DND-41 (cell line): Measurements from ENCODE around the gene GIGYF1.

Experiments used
- ATAC-seq: fragments of 200-7000 bp; cut with Tn5 transposase; 3 replicates; pipeline ENCODE4 v1.9.1; 2021; ENCODE audit warnings: low read depth; ENCODE audit not compliant: insufficient read depth
- DNase-seq: peaks from one replicate; pipeline ENCODE4 v3.0.0-alpha.2; 2020
- H2AFZ ChIP-seq: 2 replicates; pipeline ENCODE4 v1.6.0; 2012; ENCODE audit warnings: low read depth, low read length
- H3K27ac ChIP-seq: 2 replicates; pipeline ENCODE4 v1.5.1; 2012; ENCODE audit warnings: low read length, inconsistent platforms
- H3K27me3 ChIP-seq: fragments of 200-600 bp; sonication (generic); 2 replicates; pipeline ENCODE4 v1.6.0; 2012; ENCODE audit warnings: low read length, mild to moderate bottlenecking, inconsistent platforms; ENCODE audit not compliant: insufficient read depth, poor library complexity
- H3K36me3 ChIP-seq: 2 replicates; pipeline ENCODE4 v1.5.1; 2012; ENCODE audit warnings: low read length, inconsistent platforms; ENCODE audit not compliant: insufficient read depth
- H3K4me1 ChIP-seq: 2 replicates; pipeline ENCODE4 v1.5.1; 2012; ENCODE audit warnings: mild to moderate bottlenecking, low read length; ENCODE audit not compliant: insufficient read depth
- H3K4me2 ChIP-seq: 2 replicates; pipeline ENCODE4 v1.6.0; 2012; ENCODE audit warnings: mild to moderate bottlenecking, moderate library complexity, low read length, inconsistent platforms; ENCODE audit not compliant: insufficient read depth
- H3K4me3 ChIP-seq, 2 experiments: fragments of 200-600 bp in 1 of 2; shearing (Covaris generic) in 1 of 2; 2 replicates each; pipeline ENCODE4 v1.5.1; 2012 to 2016; ENCODE audit warnings: inconsistent platforms in 2 of 2, low read length in 2 of 2, mild to moderate bottlenecking in 2 of 2, low read depth in 1 of 2, moderate library complexity in 1 of 2
- H3K79me2 ChIP-seq: 2 replicates; pipeline ENCODE4 v1.6.0; 2012; ENCODE audit warnings: low read length, inconsistent platforms; ENCODE audit not compliant: insufficient read depth
- H3K9ac ChIP-seq: 2 replicates; pipeline ENCODE4 v1.6.0; 2012; ENCODE audit warnings: low read depth, mild to moderate bottlenecking, inconsistent platforms, low read length, moderate library complexity
- H3K9me3 ChIP-seq: 2 replicates; pipeline ENCODE4 v1.5.1; 2012; ENCODE audit warnings: low read length, moderate library complexity, mild to moderate bottlenecking, inconsistent platforms; ENCODE audit not compliant: insufficient read depth, severe bottlenecking
- H4K20me1 ChIP-seq: 2 replicates; pipeline ENCODE4 v1.6.0; 2012; ENCODE audit warnings: low read length; ENCODE audit not compliant: insufficient read depth
- EZH2 ChIP-seq: IDR thresholded peaks from 3 replicates; pipeline ENCODE4 v1.6.1; 2012; ENCODE audit warnings: borderline replicate concordance, low read depth, mild to moderate bottlenecking, moderate library complexity, low read length, inconsistent platforms; ENCODE audit not compliant: severe bottlenecking
- TF ChIP-seq, protein P1 (sequence below): IDR thresholded peaks from 2 replicates; pipeline ENCODE4 v1.5.1; 2012; ENCODE audit warnings: borderline replicate concordance, low read length, moderate library complexity, mild to moderate bottlenecking; ENCODE audit not compliant: poor library complexity, severe bottlenecking; ENCODE audit errors: extremely low read depth

Gene GIGYF1

DNA sequence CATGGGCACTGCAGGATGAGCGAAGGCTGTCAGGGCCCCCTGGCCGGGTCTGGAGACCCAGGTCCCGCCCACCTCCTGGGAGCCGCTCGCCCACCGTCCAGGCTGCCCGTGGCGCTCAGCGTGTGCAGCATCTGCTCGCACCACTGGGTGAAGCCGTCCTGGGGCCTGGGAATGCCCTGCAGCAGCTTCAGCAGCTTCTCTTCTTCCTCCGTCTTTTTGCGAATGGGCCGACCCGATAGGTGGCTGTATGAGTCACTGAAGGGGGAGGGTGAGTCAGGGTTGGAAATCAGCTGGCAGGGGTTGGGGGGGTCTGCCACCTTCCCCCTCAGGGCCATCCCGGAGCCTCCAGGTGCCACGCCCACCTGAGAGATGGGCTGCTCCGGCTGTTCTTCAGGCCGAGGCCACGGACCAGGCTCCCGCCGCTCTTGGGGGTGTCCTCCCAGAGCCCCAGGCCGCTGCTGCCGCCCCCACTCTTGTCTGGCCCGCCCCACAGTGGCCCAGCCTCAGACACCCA, 11.8 kb downstream of the GIGYF1 start:
- DNase-seq (no peak), ATAC-seq (no peak)
- Histone ChIP-seq H2AFZ (no peak overlapping the region), H3K9ac (no peak overlapping the region), H3K36me3 (peaks cover 97% of the 10 kb centered on the region), H3K4me2 (no peak overlapping the region), H3K27me3 (no peaks in the 10 kb centered on the region), H3K9me3 (no peaks in the 10 kb centered on the region), H4K20me1 (peaks cover 74% of the 10 kb centered on the region), H3K27ac (no peak overlapping the region), H3K4me1 (no peaks in the 10 kb centered on the region; the same call in 1 of the 2 replicates), H3K4me3 (no peak overlapping the region), H3K79me2 (peaks cover 16% of the 10 kb centered on the region)
- no peak for TF ChIP-seq EZH2
- TF ChIP-seq, protein P1, sequence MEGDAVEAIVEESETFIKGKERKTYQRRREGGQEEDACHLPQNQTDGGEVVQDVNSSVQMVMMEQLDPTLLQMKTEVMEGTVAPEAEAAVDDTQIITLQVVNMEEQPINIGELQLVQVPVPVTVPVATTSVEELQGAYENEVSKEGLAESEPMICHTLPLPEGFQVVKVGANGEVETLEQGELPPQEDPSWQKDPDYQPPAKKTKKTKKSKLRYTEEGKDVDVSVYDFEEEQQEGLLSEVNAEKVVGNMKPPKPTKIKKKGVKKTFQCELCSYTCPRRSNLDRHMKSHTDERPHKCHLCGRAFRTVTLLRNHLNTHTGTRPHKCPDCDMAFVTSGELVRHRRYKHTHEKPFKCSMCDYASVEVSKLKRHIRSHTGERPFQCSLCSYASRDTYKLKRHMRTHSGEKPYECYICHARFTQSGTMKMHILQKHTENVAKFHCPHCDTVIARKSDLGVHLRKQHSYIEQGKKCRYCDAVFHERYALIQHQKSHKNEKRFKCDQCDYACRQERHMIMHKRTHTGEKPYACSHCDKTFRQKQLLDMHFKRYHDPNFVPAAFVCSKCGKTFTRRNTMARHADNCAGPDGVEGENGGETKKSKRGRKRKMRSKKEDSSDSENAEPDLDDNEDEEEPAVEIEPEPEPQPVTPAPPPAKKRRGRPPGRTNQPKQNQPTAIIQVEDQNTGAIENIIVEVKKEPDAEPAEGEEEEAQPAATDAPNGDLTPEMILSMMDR = no peak

DNA sequence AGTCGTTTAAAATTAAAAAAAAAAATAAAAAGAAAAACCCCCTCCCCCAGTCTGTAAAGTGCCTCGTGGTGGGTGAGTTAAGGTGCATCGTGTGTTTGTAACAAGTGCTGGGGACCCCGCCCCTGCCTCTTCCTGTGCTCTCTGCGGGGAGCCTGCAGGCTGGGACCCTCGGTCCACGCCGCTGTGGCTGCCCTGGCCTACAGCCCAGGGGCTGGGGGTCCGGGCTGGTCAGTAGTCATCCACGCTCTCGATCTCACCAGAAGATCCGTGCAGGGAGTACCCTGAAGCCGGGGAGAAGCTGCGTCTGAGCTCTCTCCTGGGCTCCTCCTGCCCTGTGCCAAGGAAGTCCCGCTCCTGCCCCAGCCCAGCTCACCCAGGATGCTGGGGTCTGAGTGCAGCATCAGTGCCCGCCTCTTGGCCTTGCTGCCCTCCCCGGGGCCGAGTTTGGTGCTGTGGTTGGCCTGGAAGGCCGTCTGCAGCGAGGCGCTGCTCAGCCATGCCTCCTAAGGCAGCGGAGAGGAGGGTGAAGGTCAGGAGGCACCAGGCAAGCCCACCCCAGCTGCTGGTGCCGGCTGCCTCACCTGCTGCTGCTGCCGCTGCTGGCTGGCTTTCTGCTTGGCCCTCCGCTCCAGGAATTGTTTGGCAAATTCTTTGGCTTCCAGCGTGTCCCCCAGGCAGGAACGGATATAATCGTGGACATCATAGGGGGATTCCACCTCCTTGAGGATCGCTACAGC, 12.4 kb downstream of the GIGYF1 start:
- DNase-seq (no peak), ATAC-seq (no peak)
- H3K36me3 ChIP-seq = peaks cover 97% of the 10 kb centered on the region
- no peak overlapping the region for H3K4me2 ChIP-seq
- no peak overlapping the region for H2AFZ ChIP-seq
- no peak overlapping the region for H3K9ac ChIP-seq
- H3K27ac ChIP-seq = no peak overlapping the region
- peaks cover 74% of the 10 kb centered on the region for H4K20me1 ChIP-seq
- H3K4me3 ChIP-seq = no peak overlapping the region
- TF ChIP-seq EZH2 = no peak
- TF ChIP-seq, protein P1 = no peak
- peaks cover 2% of the 10 kb centered on the region for H3K4me1 ChIP-seq
- peaks cover 22% of the 10 kb centered on the region for H3K79me2 ChIP-seq
- no peaks in the 10 kb centered on the region for H3K27me3 ChIP-seq
- no peaks in the 10 kb centered on the region for H3K9me3 ChIP-seq

DNA sequence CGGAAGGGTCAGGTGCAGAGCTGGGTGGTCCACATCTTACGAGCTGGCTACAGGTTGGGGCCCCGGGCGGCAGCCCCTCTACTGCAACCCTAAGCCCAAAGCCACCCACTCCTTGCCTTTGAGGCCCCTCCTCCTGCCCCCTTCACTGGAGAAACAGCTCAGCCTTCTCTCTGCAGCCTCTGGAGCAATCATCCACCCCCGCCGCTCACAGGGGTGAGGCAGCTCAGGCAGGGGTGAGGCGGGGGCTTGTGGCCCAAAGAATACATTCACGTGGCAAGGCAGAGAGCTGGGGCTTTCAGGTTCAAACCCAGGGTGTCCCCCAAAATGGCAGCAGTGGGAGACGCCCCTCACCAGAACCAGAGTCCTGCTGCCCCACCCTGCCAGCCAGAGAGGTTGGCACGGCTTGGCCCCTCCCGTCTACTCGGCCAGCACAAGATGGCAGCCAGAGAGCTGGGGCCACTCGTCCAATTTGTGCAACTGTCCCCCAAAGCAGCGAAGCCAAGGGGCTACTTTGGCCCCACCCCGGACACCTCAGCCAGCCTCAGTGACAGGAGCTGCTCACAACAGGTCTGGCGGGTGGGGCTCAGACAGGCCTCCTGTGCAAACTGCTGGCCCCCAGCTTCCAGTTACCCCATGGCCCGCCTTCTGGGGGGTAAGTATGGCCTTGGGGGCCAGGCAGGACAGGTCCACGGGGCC, 13.3 kb downstream of the GIGYF1 start:
- Histone ChIP-seq H3K27me3 (no peaks in the 10 kb centered on the region), H3K9me3 (no peaks in the 10 kb centered on the region), H3K27ac (no peak overlapping the region), H4K20me1 (peaks cover 73% of the 10 kb centered on the region), H3K4me2 (no peak overlapping the region), H3K4me3 (no peak overlapping the region), H3K4me1 (peaks cover 11% of the 10 kb centered on the region), H3K9ac (no peak overlapping the region), H3K36me3 (peaks cover 93% of the 10 kb centered on the region), H3K79me2 (peaks cover 32% of the 10 kb centered on the region), H2AFZ (no peak overlapping the region)
- TF ChIP-seq, protein P1 = no peak
- TF ChIP-seq EZH2 = no peak
- no peak for ATAC-seq
- DNase-seq = no peak
